GM06990 (cell line): ENCODE measurements around the gene RHCE.
"Not testable (repeated sequence)": the region's sequence is repeated elsewhere in the genome, so short reads cannot be mapped to it uniquely, and the experiment has no call there.

Source experiments
- DNase-seq: peaks from one replicate; pipeline ENCODE4 v3.0.0-alpha.2; 2011; ENCODE audit not compliant: insufficient read length; ENCODE audit errors: extremely low read depth
- H3K27me3 ChIP-seq: replicated peaks from 2 replicates; pipeline ENCODE4 v1.6.0; 2011; ENCODE audit warnings: low read length; ENCODE audit not compliant: control insufficient read depth, insufficient read depth
- H3K36me3 ChIP-seq: 2 replicates; pipeline ENCODE4 v1.5.1; 2011; ENCODE audit warnings: low read length; ENCODE audit not compliant: control insufficient read depth, insufficient read depth
- H3K4me3 ChIP-seq: replicated peaks from 2 replicates; pipeline ENCODE4 v1.5.1; 2011; ENCODE audit warnings: low read depth, mild to moderate bottlenecking, control low read depth, low read length
- TF ChIP-seq, protein P1 (sequence below): IDR thresholded peaks from 2 replicates; pipeline ENCODE4 v1.5.1; 2011; ENCODE audit warnings: low read length, control low read depth, mild to moderate bottlenecking, inconsistent platforms; ENCODE audit not compliant: insufficient read depth, poor library complexity, severe bottlenecking

RHCE gene

DNA sequence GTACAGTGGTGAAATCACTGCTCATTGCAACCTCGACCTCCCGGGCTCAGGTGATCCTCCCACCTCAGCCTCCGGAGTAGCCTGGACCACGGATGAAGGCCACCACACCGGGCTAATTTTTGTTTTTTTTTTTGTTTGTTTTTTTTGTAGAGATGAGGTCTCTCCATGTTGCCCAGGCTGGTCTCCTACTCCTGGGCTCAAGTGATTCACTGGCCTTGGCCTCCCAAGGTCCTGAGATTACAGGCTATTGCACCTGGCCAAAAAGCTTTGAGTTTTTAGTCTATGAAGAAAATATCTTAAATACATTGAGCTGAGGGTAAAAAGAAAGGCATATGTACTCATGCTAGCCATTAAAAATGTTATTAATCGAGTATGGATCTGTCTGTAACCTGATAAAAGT lies 78.9 kb downstream of the RHCE start:
- Histone ChIP-seq H3K36me3 (peaks cover 5% of the 10 kb centered on the region), H3K4me3 (no peak overlapping the region), H3K27me3 (no peaks in the 10 kb centered on the region)
- TF ChIP-seq, protein P1, sequence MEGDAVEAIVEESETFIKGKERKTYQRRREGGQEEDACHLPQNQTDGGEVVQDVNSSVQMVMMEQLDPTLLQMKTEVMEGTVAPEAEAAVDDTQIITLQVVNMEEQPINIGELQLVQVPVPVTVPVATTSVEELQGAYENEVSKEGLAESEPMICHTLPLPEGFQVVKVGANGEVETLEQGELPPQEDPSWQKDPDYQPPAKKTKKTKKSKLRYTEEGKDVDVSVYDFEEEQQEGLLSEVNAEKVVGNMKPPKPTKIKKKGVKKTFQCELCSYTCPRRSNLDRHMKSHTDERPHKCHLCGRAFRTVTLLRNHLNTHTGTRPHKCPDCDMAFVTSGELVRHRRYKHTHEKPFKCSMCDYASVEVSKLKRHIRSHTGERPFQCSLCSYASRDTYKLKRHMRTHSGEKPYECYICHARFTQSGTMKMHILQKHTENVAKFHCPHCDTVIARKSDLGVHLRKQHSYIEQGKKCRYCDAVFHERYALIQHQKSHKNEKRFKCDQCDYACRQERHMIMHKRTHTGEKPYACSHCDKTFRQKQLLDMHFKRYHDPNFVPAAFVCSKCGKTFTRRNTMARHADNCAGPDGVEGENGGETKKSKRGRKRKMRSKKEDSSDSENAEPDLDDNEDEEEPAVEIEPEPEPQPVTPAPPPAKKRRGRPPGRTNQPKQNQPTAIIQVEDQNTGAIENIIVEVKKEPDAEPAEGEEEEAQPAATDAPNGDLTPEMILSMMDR, result no peak
- DNase-seq, result no peak

DNA sequence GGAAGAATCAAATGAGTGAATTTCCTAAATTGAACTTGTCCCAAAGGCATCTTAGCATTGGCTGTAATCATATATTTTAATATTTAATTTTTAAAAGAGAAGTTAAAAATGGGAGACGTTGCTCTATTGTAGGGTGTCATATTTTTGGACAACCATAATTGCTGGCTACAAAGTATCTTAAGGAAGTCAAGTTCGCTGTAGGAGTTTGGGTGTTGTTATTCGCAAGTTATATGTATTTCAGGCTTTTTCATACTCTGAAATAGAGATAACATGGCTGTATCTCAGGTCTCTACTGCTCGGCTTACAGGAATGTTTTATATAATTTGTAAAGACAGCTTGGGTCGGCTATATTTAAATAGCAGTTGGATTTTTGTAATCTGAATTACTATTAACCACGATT lies 81.6 kb downstream of the RHCE start:
- TF ChIP-seq, protein P1, result no peak
- no peak for DNase-seq
- peak overlapping the region; percentile 90 for H3K4me3 ChIP-seq
- H3K27me3 ChIP-seq, result no peaks in the 10 kb centered on the region
- H3K36me3 ChIP-seq, result peaks cover 4% of the 10 kb centered on the region

DNA sequence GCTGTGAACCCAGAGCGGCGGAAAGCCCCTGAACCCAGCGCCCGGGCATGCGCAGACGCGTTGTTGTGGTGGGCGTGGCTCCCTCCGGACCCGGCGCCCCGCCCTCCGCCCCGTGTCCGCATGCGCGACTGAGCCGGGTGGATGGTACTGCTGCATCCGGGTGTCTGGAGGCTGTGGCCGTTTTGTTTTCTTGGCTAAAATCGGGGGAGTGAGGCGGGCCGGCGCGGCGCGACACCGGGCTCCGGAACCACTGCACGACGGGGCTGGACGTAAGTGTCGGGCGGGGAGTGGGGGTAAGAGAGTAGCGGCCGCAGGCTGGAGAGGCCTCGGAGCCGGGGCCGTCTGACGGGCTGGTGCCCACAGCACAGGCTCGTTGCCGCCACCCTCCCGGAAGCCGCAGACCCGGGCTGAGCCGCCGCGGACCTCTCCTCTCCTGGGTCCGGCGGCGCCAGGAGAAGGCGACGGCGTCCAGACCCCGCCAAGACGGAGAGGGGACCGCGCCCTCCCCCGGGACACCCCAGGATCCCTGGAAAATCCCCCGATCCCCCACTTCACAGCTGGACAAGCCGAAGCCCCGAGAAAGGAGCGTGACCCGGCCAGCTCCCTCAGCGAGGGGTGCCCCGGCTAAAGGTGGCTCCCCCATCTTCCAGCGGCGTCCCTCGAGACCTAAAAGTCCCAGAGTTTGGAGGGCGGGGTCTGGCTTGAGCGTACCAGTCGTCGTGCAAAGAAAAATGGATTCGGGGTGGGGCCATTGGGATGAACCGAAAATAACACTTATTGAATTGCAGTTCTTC lies 82.2 kb downstream of the RHCE start, which contains the start of gene TMEM50A:
TMEM50A (plus strand) TSS at position 147 of the 794 bp plus-strand sequence. CDS start 2,153 bp downstream, outside the sequence.
- H3K36me3 ChIP-seq, result no peaks in the 10 kb centered on the region; the same call in 1 of the 2 replicates
- no peaks in the 10 kb centered on the region for H3K27me3 ChIP-seq
- peak within 1 kb of the TSS; percentile 90 for H3K4me3 ChIP-seq
- TF ChIP-seq, protein P1, result no peak
- peak; percentile 96 for DNase-seq

DNA sequence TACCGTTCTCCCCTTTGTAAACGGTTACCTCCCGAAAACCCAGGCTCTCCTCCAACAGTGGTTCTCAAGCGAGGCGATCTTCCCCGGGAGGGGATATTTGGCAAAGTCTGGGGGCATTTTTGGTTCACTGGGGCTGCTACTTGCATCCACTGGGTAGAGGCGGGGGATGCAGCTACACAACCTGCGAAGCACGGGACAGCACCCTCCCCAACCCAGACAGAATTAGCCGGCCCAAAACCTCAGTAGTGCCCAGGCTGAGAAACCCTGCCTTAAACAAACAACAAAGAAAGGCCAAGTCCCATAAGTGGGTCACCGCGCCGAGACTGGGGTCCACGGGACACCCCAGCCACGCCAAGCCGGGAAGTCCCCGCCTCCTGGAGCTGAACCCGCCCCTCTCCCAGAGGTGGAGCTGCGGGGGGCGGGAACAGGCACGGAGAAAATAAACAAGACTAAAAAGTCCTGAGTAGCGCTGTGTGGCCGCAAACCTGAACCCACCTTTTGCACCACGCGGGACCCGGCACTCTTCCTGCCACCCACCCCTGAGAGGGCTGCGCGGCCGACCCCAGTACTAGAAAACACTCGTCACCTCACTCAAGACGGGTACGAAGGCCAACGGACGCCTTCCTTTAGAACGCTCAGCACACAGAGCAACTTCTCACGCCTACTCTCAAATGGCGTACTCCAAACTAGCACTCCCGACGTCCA lies 83.0 kb downstream of the RHCE start:
- peak overlapping the region; percentile 57 for H3K4me3 ChIP-seq
- not testable (repeated sequence) for H3K36me3 ChIP-seq, H3K27me3 ChIP-seq
- peak; percentile 52 for DNase-seq

DNA sequence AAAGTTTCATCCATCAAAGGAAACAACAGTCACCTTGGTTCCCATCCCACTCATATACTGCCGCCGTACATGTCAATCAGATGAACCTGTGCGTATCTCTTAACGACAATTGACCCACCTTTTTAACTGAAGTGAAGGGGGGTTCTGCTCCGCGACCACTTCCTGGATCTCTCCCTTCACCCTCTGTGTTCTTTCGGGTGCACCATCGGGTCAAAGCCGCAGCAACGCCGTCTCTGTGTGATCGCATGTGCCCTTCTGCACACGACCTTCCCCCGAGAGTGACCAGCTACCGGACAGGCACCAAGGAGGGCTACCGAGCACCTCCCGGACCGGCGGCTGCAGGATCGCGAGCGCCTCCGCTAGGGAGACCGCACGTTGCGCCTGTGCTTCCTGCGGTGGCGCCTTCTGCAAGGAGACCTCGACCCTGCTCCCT lies 83.7 kb downstream of the RHCE start:
- peak; percentile 51 for DNase-seq
- H3K4me3 ChIP-seq, result peak overlapping the region; percentile 83
- TF ChIP-seq, protein P1, result peak; percentile 4
- H3K27me3 ChIP-seq, H3K36me3 ChIP-seq: not testable (repeated sequence)

DNA sequence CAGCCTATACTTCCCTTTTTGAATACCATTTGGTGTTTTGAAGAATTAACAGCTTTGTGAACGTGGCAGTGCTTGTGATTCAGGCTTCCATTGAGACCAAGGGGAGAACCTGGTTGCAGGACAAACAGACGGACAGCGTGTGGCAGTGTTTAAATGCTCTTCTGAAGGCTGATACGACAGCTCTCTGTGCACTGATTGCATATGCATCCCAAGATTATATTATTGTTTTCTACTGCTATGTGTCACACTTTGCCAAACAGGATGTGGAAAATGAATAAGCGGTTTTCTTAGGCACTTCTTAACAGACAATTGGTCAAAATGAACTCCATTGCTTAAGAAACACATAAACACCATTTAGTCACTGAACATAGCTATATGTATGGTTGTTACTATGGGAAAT lies 90.7 kb downstream of the RHCE start:
- not testable (repeated sequence) for H3K27me3 ChIP-seq, H3K36me3 ChIP-seq, H3K4me3 ChIP-seq, DNase-seq
- TF ChIP-seq, protein P1, result peak; percentile 11

DNA sequence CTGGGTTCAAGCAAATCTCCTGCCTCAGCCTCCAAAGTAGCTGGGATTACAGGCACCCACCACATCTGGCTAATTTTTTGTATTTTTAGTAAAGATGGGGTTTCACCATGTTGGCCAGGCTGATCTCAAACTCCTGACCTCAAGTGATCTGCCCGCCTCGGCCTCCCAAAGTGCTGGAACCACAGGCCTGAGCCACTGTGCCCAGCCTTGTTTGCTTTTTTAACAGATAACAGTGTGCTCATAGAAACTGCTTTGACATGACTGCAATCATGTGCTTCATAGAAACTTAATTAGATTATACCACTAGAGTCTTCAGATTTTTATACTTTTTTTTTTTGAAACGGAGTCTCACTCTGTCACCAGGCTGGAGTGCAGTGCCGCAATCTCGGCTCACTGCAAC lies 91.3 kb downstream of the RHCE start:
- not testable (repeated sequence) for H3K36me3 ChIP-seq, H3K4me3 ChIP-seq, H3K27me3 ChIP-seq, DNase-seq

DNA sequence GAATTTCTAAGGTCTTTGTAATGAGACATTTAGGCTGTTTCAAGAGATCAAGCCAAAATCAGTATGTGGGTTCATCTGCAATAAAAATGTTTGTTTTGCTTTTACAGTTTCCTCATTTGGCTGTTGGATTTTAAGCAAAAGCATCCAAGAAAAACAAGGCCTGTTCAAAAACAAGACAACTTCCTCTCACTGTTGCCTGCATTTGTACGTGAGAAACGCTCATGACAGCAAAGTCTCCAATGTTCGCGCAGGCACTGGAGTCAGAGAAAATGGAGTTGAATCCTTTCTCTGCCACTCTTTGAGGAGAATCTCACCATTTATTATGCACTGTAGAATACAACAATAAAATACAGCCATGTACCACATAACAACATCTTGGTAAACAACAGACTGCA lies 91.8 kb downstream of the RHCE start:
- not testable (repeated sequence) for H3K27me3 ChIP-seq, DNase-seq, H3K36me3 ChIP-seq, H3K4me3 ChIP-seq
